Colonic mucosa (tissue), 4 donors: Measurements from ENCODE around the gene RRP36. TPM values are rescaled to one million over a fixed set of nuclear protein-coding genes. Genes with fewer than 3 reads are reported as not detected.
A peak's percentile ranks its signal among the peaks of the same experiment; 100 is the strongest.

Source experiments
- DNase-seq: peaks from one replicate; pipeline ENCODE4 v3.0.0-alpha.2; 2020
- H3K27ac ChIP-seq: fragments of 200-600 bp; one replicate; pipeline ENCODE4 v1.8.0; 2021
- H3K27me3 ChIP-seq: fragments of 200-600 bp; one replicate; pipeline ENCODE4 v1.8.0; 2021
- H3K36me3 ChIP-seq: fragments of 200-600 bp; one replicate; pipeline ENCODE4 v1.8.0; 2021
- H3K4me1 ChIP-seq: fragments of 200-600 bp; one replicate; pipeline ENCODE4 v1.8.0; 2021; ENCODE audit warnings: mild to moderate bottlenecking
- H3K4me3 ChIP-seq: fragments of 200-600 bp; one replicate; pipeline ENCODE4 v1.8.0; 2021
- H3K9ac ChIP-seq, 2 donors: one replicate each; pipeline ENCODE4 v1.7.0; 2013; ENCODE audit warnings: control low read depth in 2 of 2, low read depth in 2 of 2, low read length in 2 of 2
- H3K9me3 ChIP-seq: fragments of 200-600 bp; one replicate; pipeline ENCODE4 v1.8.0; 2021
- CTCF ChIP-seq: fragments of 200-600 bp; IDR thresholded peaks from one replicate; pipeline ENCODE4 v1.8.0; 2022; ENCODE audit warnings: antibody characterized with exemption, mild to moderate bottlenecking
- intact Hi-C: fragments of 100-400 bp; cut with DNase I; formaldehyde crosslinking; loops from one replicate; pipeline ENCODE4 v1.14.1; 2022
- total RNA-seq, 2 donors: library from RNA; stranded (reverse); fragmentation: NEBNext Ultra II Directional in 1 of 2; extraction: Animal tissue kit (Norgen Biotek cat#: 25700) in 1 of 2; gene quantifications; one replicate each; pipeline ENCODE4 v1.2.1, GENCODE V29; 2021
- donor health status: healthy.
- donor health status: DM: no; HTN: no; CAD: no.
- donor health status: DM: no; HTN: no; CAD: no.

RRP36 gene
- total RNA-seq, 2 donors from 2014 or later: 35.5 to 61.4 TPM

- DNase-seq: no peak
- Histone ChIP-seq H3K9ac (no peak overlapping the region), H3K27me3 (no peaks in the 10 kb centered on the region), H3K27ac (no peak overlapping the region), H3K9me3 (no peaks in the 10 kb centered on the region), H3K36me3 (no peaks in the 10 kb centered on the region), H3K4me3 (no peak overlapping the region), H3K4me1 (no peaks in the 10 kb centered on the region)
- TF ChIP-seq CTCF: no peak
- intact Hi-C loops: no loop called here
Observed at GRCh38 chr6:43001843-43002242, 19.6 kb upstream of the RRP36 start.

GRCh38 chr6:43005844-43006243 is 15.6 kb upstream of the RRP36 start:
- TF ChIP-seq CTCF: no peak
- no peak overlapping the region for H3K27ac ChIP-seq
- no peak overlapping the region for H3K4me3 ChIP-seq
- H3K36me3 ChIP-seq: no peaks in the 10 kb centered on the region
- no peaks in the 10 kb centered on the region for H3K4me1 ChIP-seq
- no peaks in the 10 kb centered on the region for H3K27me3 ChIP-seq
- H3K9ac ChIP-seq: no peak overlapping the region
- DNase-seq: no peak
- intact Hi-C loops: no loop called here
- no peaks in the 10 kb centered on the region for H3K9me3 ChIP-seq

GRCh38 chr6:43006251-43006650 is 15.2 kb upstream of the RRP36 start:
- Histone ChIP-seq H3K9ac (no peak overlapping the region), H3K27me3 (no peaks in the 10 kb centered on the region), H3K4me1 (no peaks in the 10 kb centered on the region), H3K27ac (no peak overlapping the region), H3K36me3 (no peaks in the 10 kb centered on the region), H3K4me3 (no peak overlapping the region), H3K9me3 (no peaks in the 10 kb centered on the region)
- intact Hi-C loops: no loop called here
- no peak for TF ChIP-seq CTCF
- DNase-seq: no peak

GRCh38 chr6:43007126-43007525 is 14.3 kb upstream of the RRP36 start:
- no peak for TF ChIP-seq CTCF
- Histone ChIP-seq H3K36me3 (no peaks in the 10 kb centered on the region), H3K4me1 (no peaks in the 10 kb centered on the region)

GRCh38 chr6:43009124-43009523 is 12.3 kb upstream of the RRP36 start:
- DNase-seq: no peak
- intact Hi-C loops: no loop called here
- no peak overlapping the region for H3K27ac ChIP-seq
- no peaks in the 10 kb centered on the region for H3K27me3 ChIP-seq
- no peak overlapping the region for H3K4me3 ChIP-seq
- H3K4me1 ChIP-seq: no peaks in the 10 kb centered on the region
- H3K36me3 ChIP-seq: no peaks in the 10 kb centered on the region
- peak; percentile 19 for TF ChIP-seq CTCF
- H3K9me3 ChIP-seq: no peaks in the 10 kb centered on the region
- no peak overlapping the region for H3K9ac ChIP-seq

More at GRCh38 chr6:43007126-43007525, 14.3 kb upstream of the RRP36 start:
- H3K9ac ChIP-seq: no peak overlapping the region
- H3K27ac ChIP-seq: no peak overlapping the region
- intact Hi-C loops: no loop called here
- no peak overlapping the region for H3K4me3 ChIP-seq
- no peak for DNase-seq
- H3K27me3 ChIP-seq: no peaks in the 10 kb centered on the region
- H3K9me3 ChIP-seq: no peaks in the 10 kb centered on the region

GRCh38 chr6:43011207-43011606 is 10.2 kb upstream of the RRP36 start:
- no peak for DNase-seq
- Histone ChIP-seq H3K27me3 (no peaks in the 10 kb centered on the region), H3K27ac (no peak overlapping the region), H3K9me3 (no peaks in the 10 kb centered on the region), H3K4me3 (no peak overlapping the region), H3K4me1 (peaks cover 7% of the 10 kb centered on the region), H3K9ac (no peak overlapping the region), H3K36me3 (no peaks in the 10 kb centered on the region)
- no peak for TF ChIP-seq CTCF
- intact Hi-C loops: no loop called here
